B cell (primary cell): ENCODE results near the gene SMIM26.

Experiments
- EZH2 ChIP-seq: IDR thresholded peaks from 2 replicates; pipeline ENCODE4 v1.6.1; 2012; ENCODE audit warnings: borderline replicate concordance, low read depth, mild to moderate bottlenecking, moderate library complexity, low read length; ENCODE audit not compliant: insufficient read depth, poor library complexity, severe bottlenecking
- TF ChIP-seq, protein P1 (sequence below): fragments of 200-600 bp; IDR thresholded peaks from one replicate; pipeline ENCODE4 v1.8.0; 2022; ENCODE audit warnings: antibody characterized with exemption, mild to moderate bottlenecking

DNA sequence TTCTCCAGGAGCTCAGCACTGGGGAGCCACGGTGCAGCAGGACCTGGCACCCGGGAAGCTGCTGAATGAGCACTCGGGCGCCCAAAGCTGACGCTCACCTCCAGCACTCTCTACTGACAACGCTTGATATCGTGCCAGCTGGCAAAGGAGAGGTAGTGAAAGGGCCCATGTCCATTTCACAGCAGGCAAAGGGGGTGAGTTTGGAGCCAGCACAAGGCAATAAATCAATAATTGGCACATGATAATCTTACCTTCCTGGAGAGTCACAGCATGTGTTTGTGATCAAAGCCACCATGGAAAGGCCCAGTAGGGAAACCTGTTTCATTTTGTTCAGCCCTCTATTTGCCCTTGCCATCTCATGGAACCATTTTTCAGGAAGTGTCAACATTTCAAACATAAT is 23.3 kb upstream of the SMIM26 start:
- TF ChIP-seq, protein P1, sequence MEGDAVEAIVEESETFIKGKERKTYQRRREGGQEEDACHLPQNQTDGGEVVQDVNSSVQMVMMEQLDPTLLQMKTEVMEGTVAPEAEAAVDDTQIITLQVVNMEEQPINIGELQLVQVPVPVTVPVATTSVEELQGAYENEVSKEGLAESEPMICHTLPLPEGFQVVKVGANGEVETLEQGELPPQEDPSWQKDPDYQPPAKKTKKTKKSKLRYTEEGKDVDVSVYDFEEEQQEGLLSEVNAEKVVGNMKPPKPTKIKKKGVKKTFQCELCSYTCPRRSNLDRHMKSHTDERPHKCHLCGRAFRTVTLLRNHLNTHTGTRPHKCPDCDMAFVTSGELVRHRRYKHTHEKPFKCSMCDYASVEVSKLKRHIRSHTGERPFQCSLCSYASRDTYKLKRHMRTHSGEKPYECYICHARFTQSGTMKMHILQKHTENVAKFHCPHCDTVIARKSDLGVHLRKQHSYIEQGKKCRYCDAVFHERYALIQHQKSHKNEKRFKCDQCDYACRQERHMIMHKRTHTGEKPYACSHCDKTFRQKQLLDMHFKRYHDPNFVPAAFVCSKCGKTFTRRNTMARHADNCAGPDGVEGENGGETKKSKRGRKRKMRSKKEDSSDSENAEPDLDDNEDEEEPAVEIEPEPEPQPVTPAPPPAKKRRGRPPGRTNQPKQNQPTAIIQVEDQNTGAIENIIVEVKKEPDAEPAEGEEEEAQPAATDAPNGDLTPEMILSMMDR = no peak
- TF ChIP-seq EZH2 = no peak
